Colonic mucosa (tissue), 4 donors: ENCODE measurements around the gene GYPB. TPM values are rescaled to one million over a fixed set of nuclear protein-coding genes. Genes with fewer than 3 reads are reported as not detected.
"Not testable (repeated sequence)": the region's sequence is repeated elsewhere in the genome, so short reads cannot be mapped to it uniquely, and the experiment has no call there.

Source experiments
- DNase-seq: peaks from one replicate; pipeline ENCODE4 v3.0.0-alpha.2; 2020
- H3K27ac ChIP-seq: fragments of 200-600 bp; one replicate; pipeline ENCODE4 v1.8.0; 2021
- H3K27me3 ChIP-seq: fragments of 200-600 bp; one replicate; pipeline ENCODE4 v1.8.0; 2021
- H3K36me3 ChIP-seq: fragments of 200-600 bp; one replicate; pipeline ENCODE4 v1.8.0; 2021
- H3K4me1 ChIP-seq: fragments of 200-600 bp; one replicate; pipeline ENCODE4 v1.8.0; 2021; ENCODE audit warnings: mild to moderate bottlenecking
- H3K4me3 ChIP-seq: fragments of 200-600 bp; one replicate; pipeline ENCODE4 v1.8.0; 2021
- H3K9ac ChIP-seq, 2 donors: one replicate each; pipeline ENCODE4 v1.7.0; 2013; ENCODE audit warnings: control low read depth in 2 of 2, low read depth in 2 of 2, low read length in 2 of 2
- H3K9me3 ChIP-seq: fragments of 200-600 bp; one replicate; pipeline ENCODE4 v1.8.0; 2021
- intact Hi-C: fragments of 100-400 bp; cut with DNase I; formaldehyde crosslinking; loops from one replicate; pipeline ENCODE4 v1.14.1; 2022
- total RNA-seq, 2 donors: library from RNA; stranded (reverse); fragmentation: NEBNext Ultra II Directional in 1 of 2; extraction: Animal tissue kit (Norgen Biotek cat#: 25700) in 1 of 2; gene quantifications; one replicate each; pipeline ENCODE4 v1.2.1, GENCODE V29; 2021
- TF ChIP-seq, protein P1 (sequence below): fragments of 200-600 bp; IDR thresholded peaks from one replicate; pipeline ENCODE4 v1.8.0; 2022; ENCODE audit warnings: antibody characterized with exemption, mild to moderate bottlenecking
- donor health status: healthy.
- donor health status: DM: no; HTN: no; CAD: no.
- donor health status: DM: no; HTN: no; CAD: no.

Gene GYPB
- total RNA-seq, 2 donors from 2014 or later = not detected

- DNase-seq = no peak
- TF ChIP-seq, protein P1, sequence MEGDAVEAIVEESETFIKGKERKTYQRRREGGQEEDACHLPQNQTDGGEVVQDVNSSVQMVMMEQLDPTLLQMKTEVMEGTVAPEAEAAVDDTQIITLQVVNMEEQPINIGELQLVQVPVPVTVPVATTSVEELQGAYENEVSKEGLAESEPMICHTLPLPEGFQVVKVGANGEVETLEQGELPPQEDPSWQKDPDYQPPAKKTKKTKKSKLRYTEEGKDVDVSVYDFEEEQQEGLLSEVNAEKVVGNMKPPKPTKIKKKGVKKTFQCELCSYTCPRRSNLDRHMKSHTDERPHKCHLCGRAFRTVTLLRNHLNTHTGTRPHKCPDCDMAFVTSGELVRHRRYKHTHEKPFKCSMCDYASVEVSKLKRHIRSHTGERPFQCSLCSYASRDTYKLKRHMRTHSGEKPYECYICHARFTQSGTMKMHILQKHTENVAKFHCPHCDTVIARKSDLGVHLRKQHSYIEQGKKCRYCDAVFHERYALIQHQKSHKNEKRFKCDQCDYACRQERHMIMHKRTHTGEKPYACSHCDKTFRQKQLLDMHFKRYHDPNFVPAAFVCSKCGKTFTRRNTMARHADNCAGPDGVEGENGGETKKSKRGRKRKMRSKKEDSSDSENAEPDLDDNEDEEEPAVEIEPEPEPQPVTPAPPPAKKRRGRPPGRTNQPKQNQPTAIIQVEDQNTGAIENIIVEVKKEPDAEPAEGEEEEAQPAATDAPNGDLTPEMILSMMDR = no peak
- H3K9ac ChIP-seq = no peak overlapping the region
- intact Hi-C loops = no loop called here
- no peaks in the 10 kb centered on the region for H3K36me3 ChIP-seq
- H3K9me3 ChIP-seq = no peaks in the 10 kb centered on the region
- H3K4me3 ChIP-seq = no peak overlapping the region
- H3K4me1 ChIP-seq = no peaks in the 10 kb centered on the region
- no peak overlapping the region for H3K27ac ChIP-seq
- no peaks in the 10 kb centered on the region for H3K27me3 ChIP-seq
Measured at GRCh38 chr4:143986180-143986579, 33.0 kb downstream of the GYPB start.

DNA sequence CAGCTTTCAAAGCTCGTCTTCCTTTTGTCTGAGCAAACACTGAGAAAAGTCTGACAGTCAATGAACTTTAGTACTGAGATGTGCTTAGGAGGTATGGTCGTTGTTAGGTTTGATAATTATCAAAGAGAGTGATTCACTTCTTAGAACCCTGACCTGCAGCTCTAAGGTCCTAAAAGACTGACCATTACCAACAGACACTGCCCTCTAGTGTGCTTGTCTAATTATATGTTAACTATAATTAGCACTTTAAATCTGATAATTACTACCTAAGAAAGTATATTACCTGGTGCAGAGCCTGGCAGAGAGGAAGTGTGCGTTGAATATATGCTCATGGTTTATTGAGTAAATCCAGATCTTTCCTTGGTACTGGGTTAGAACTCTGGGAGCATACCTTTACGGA, 38.4 kb downstream of the GYPB start:
- H3K9me3 ChIP-seq, H3K27ac ChIP-seq, H3K27me3 ChIP-seq, H3K36me3 ChIP-seq, H3K4me3 ChIP-seq, DNase-seq, intact Hi-C loops, H3K9ac ChIP-seq, H3K4me1 ChIP-seq: not testable (repeated sequence)

- DNase-seq, H3K27me3 ChIP-seq, H3K9ac ChIP-seq, H3K9me3 ChIP-seq, intact Hi-C loops, H3K4me1 ChIP-seq, H3K36me3 ChIP-seq, H3K4me3 ChIP-seq, H3K27ac ChIP-seq: not testable (repeated sequence)
Measured at GRCh38 chr4:143975527-143975926, 43.7 kb downstream of the GYPB start.

- H3K9me3 ChIP-seq, H3K4me3 ChIP-seq, H3K27ac ChIP-seq, DNase-seq, H3K4me1 ChIP-seq, H3K36me3 ChIP-seq, H3K9ac ChIP-seq, H3K27me3 ChIP-seq, intact Hi-C loops: not testable (repeated sequence)
Measured at GRCh38 chr4:143974021-143974420, 45.2 kb downstream of the GYPB start.

GRCh38 chr4:143961075-143961474, 58.1 kb downstream of the GYPB start:
- Histone ChIP-seq H3K36me3 (no peaks in the 10 kb centered on the region), H3K27me3 (no peaks in the 10 kb centered on the region), H3K9ac (no peak overlapping the region), H3K9me3 (no peaks in the 10 kb centered on the region), H3K4me3 (no peak overlapping the region), H3K27ac (no peak overlapping the region), H3K4me1 (no peaks in the 10 kb centered on the region)
- TF ChIP-seq, protein P1 = no peak
- no peak for DNase-seq
- intact Hi-C loops = no loop called here

- H3K9ac ChIP-seq, H3K9me3 ChIP-seq, H3K4me1 ChIP-seq, H3K36me3 ChIP-seq, H3K27me3 ChIP-seq, H3K27ac ChIP-seq, DNase-seq, H3K4me3 ChIP-seq, intact Hi-C loops: not testable (repeated sequence)
Measured at GRCh38 chr4:143955306-143955705, 63.9 kb downstream of the GYPB start.

GRCh38 chr4:143951458-143951972, 67.7 kb downstream of the GYPB start:
- H3K27me3 ChIP-seq, intact Hi-C loops: not testable (repeated sequence)

DNA sequence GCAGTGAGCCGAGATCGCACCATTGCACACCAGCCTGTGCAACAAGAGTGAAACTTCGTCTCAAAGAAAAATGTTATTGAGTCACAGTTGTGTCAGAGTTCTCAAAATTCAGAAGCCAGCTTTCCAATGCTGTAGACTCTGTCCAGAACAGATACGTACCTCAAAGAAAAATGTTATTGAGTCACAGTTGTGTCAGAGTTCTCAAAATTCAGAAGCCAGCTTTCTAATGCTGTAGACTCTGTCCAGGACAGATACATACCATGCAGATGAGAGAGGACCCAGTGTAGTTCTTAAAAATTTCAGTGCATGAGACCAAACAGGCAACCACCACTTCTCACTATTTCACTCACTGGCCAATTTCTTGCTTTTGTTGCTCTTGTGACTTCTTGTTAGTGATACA, 68.2 kb downstream of the GYPB start:
- H3K9me3 ChIP-seq, H3K9ac ChIP-seq, H3K36me3 ChIP-seq, H3K27me3 ChIP-seq, H3K27ac ChIP-seq, DNase-seq, H3K4me1 ChIP-seq, intact Hi-C loops, H3K4me3 ChIP-seq: not testable (repeated sequence)

More at GRCh38 chr4:143951458-143951972, 67.7 kb downstream of the GYPB start:
- not testable (repeated sequence) for H3K36me3 ChIP-seq, H3K9me3 ChIP-seq, H3K27ac ChIP-seq, DNase-seq, H3K4me3 ChIP-seq, H3K9ac ChIP-seq, H3K4me1 ChIP-seq

- DNase-seq, H3K27ac ChIP-seq, H3K4me3 ChIP-seq, H3K9ac ChIP-seq, intact Hi-C loops, H3K36me3 ChIP-seq, H3K9me3 ChIP-seq, H3K4me1 ChIP-seq, H3K27me3 ChIP-seq: not testable (repeated sequence)
Measured at GRCh38 chr4:143950185-143950584, 69.0 kb downstream of the GYPB start.

DNA sequence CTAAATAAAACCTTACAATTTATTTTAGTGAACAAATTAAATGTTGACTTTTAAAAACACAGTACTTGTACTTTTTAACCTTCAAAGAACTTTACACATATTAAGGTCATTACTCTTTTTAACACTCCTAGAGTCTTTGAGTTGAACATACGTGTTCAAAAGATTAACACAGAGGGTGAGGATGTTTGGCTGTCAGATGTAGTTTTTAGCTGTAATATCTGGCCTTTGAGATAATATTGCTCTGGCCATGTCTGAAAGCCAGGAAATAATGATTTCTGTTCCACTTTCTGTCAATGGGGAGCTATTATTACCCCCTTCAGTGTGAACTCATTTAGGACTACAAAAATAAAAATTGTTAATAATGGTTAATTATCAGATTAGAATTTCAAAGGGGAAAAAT, 71.7 kb downstream of the GYPB start:
- H3K27me3 ChIP-seq, H3K9ac ChIP-seq, H3K36me3 ChIP-seq, H3K27ac ChIP-seq, H3K9me3 ChIP-seq, intact Hi-C loops, H3K4me1 ChIP-seq, DNase-seq, H3K4me3 ChIP-seq: not testable (repeated sequence)
